Lower lobe of right lung (tissue), 2 donors: ENCODE results near the gene PRELID1. TPM values are rescaled to one million over a fixed set of nuclear protein-coding genes. Genes with fewer than 3 reads are reported as not detected.
A peak's percentile ranks its signal among the peaks of the same experiment; 100 is the strongest.

ENCODE experiments used
- ATAC-seq, 2 donors: fragments of 200-7000 bp; cut with Tn5 transposase; one replicate each; pipeline ENCODE4 v1.9.1; 2020 to 2022; ENCODE audit warnings: mild to moderate bottlenecking in 2 of 2, moderate library complexity in 2 of 2
- DNase-seq: peaks from one replicate; pipeline ENCODE4 v3.0.0-alpha.2; 2020
- H3K27ac ChIP-seq: fragments of 200-600 bp; one replicate; pipeline ENCODE4 v1.8.0; 2022
- H3K27me3 ChIP-seq: fragments of 200-600 bp; one replicate; pipeline ENCODE4 v1.8.0; 2022; ENCODE audit warnings: low read depth
- H3K36me3 ChIP-seq: fragments of 200-600 bp; one replicate; pipeline ENCODE4 v1.8.0; 2022; ENCODE audit warnings: mild to moderate bottlenecking
- H3K4me1 ChIP-seq: fragments of 200-600 bp; one replicate; pipeline ENCODE4 v1.8.0; 2022
- H3K4me3 ChIP-seq: fragments of 200-600 bp; one replicate; pipeline ENCODE4 v1.8.0; 2022; ENCODE audit warnings: mild to moderate bottlenecking
- H3K9me3 ChIP-seq: fragments of 200-600 bp; one replicate; pipeline ENCODE4 v1.8.0; 2022
- intact Hi-C: fragments of 100-400 bp; cut with DNase I; formaldehyde crosslinking; loops from one replicate; pipeline ENCODE4 v1.11.0; 2022
- total RNA-seq: library from RNA; stranded (reverse); fragmentation: NEBNext Ultra II Directional; extraction: Animal tissue kit (Norgen Biotek cat#: 25700); gene quantifications from one replicate; pipeline ENCODE4 v1.2.1, GENCODE V29; 2021
- TF ChIP-seq, protein P1 (sequence below): fragments of 200-600 bp; IDR thresholded peaks from one replicate; pipeline ENCODE4 v1.8.0; 2022; ENCODE audit warnings: antibody characterized with exemption, mild to moderate bottlenecking
- donor health status: DM: no; HTN: yes; CAD: no; lungs with severe emphysema.

PRELID1 gene
- total RNA-seq, 1 donor from 2014 or later = 101 TPM

DNA sequence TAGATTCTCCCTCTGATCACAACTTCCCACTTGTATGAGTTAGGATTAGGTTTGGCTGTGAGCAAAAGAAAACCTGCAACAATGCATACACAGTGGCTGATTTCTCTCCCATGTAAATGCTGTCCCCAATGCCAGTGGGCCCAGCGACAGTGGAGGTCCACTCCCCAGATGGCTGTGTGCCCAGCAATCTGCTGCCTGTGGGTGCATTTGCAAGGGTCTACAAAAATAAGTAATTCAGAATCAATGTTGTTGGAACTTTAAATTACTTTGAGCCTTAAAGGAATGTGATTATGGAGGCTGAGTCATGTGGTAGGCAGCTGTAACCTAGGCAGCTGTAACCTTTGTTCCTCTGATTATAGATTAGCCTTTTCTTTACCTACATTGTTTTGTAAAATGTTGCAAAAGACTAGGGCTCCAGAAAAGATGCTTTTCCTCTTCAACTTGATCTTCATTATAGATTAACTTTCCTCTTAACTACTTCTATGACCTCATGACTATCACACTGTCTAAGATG, 22.3 kb downstream of the PRELID1 start:
- H3K27ac ChIP-seq = no peak overlapping the region
- H3K27me3 ChIP-seq = no peaks in the 10 kb centered on the region
- TF ChIP-seq, protein P1, sequence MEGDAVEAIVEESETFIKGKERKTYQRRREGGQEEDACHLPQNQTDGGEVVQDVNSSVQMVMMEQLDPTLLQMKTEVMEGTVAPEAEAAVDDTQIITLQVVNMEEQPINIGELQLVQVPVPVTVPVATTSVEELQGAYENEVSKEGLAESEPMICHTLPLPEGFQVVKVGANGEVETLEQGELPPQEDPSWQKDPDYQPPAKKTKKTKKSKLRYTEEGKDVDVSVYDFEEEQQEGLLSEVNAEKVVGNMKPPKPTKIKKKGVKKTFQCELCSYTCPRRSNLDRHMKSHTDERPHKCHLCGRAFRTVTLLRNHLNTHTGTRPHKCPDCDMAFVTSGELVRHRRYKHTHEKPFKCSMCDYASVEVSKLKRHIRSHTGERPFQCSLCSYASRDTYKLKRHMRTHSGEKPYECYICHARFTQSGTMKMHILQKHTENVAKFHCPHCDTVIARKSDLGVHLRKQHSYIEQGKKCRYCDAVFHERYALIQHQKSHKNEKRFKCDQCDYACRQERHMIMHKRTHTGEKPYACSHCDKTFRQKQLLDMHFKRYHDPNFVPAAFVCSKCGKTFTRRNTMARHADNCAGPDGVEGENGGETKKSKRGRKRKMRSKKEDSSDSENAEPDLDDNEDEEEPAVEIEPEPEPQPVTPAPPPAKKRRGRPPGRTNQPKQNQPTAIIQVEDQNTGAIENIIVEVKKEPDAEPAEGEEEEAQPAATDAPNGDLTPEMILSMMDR = no peak
- peaks cover 5% of the 10 kb centered on the region for H3K4me1 ChIP-seq
- H3K4me3 ChIP-seq = no peak overlapping the region
- H3K9me3 ChIP-seq = no peaks in the 10 kb centered on the region
- H3K36me3 ChIP-seq = peaks cover 15% of the 10 kb centered on the region
- intact Hi-C loops = no loop called here
- DNase-seq (peak; percentile 11), ATAC-seq (no peak)

DNA sequence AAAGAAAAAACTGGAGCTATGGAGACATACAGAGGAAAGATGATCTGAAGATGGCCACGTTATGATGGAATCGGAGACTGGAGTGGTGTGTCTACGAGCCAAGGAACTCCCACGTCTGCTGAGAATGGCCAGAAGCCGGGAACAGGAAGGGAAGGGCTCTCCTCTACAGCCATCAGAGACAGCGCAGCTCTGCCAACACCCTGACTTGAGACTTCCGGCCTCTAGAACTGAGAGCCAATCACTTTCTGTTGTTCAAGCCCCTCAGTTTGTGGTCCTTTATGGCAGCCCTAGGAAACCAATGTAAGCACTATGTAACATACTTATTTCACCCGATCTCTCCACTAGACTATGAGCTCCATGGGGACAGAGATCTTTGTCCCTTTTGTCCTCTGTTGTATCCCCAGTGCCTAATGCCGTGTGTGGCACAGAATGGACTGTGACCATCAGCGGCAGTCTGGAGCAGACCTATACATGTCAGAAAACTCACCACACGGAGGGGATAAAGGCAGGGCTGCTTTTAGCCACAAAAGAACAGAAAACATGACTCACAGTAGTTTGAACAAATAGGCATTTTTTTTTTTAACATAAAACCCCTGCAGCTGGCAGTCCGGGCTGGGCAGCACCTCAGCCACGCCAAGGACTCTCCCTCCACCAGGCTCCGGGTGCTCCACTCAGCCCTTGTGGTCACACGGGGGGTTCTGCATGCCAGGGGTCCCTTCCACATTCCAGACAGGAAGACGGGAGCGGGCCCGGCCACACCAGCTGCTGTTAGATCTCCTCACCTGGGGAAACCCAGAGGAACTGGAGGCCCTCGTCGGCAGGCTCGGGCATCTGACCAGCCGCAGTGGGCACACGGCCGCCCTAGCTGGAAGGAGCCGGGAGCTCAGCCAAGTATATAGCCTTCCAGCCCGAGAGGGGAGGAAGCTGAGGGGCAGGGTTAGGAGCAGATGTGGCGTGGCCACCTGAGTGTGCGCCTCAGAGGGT, 24.2 kb downstream of the PRELID1 start:
- intact Hi-C loops = no loop called here
- Histone ChIP-seq H3K27ac (peak overlapping the region; percentile 53), H3K4me3 (no peak overlapping the region), H3K9me3 (no peaks in the 10 kb centered on the region), H3K36me3 (peaks cover 34% of the 10 kb centered on the region), H3K4me1 (peaks cover 5% of the 10 kb centered on the region), H3K27me3 (no peaks in the 10 kb centered on the region)
- ATAC-seq = peak; percentile 48 to 49
- DNase-seq = peak; percentile 42
- TF ChIP-seq, protein P1 = no peak

DNA sequence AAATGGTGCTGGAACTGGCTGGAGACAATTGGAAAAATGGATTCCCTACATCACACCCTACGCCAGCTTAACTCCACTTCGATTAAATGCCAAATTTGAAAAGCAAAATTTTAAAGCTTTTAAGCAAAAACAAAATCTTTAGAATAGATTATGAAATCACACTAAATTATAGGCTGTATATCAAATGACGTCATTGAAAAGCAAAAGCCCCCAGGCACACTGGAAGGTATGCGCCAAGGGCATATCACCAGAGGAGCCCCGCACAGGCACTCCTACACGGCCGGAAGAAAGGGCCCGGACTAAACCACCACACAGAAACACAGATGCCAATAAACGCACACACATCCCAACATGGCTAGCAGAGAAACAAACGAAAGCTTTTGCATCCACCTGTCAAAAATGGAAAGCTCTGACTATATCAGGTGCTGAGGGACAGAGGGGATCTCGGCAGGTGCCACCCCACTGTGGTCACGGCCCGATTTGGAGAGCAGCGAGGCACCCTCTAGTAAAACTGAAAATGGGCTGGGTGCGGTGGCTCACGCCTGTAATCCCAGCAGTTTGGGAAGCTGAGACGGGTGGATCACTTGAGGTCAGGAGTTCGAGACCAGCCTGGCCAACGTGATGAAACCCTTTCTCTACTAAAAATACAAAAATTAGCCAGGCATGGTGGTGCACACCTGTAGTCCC, 25.1 kb downstream of the PRELID1 start:
- TF ChIP-seq, protein P1 = no peak
- no peaks in the 10 kb centered on the region for H3K9me3 ChIP-seq
- peaks cover 43% of the 10 kb centered on the region for H3K36me3 ChIP-seq
- intact Hi-C loops = no loop called here
- H3K4me1 ChIP-seq = peaks cover 5% of the 10 kb centered on the region
- DNase-seq (peak; percentile 31), ATAC-seq (no peak)
- no peak overlapping the region for H3K4me3 ChIP-seq
- no peak overlapping the region for H3K27ac ChIP-seq
- no peaks in the 10 kb centered on the region for H3K27me3 ChIP-seq

- Histone ChIP-seq H3K27me3 (no peaks in the 10 kb centered on the region), H3K4me3 (no peak overlapping the region), H3K36me3 (peaks cover 55% of the 10 kb centered on the region), H3K27ac (no peak overlapping the region), H3K4me1 (peaks cover 5% of the 10 kb centered on the region), H3K9me3 (no peaks in the 10 kb centered on the region)
- DNase-seq (peak; percentile 30), ATAC-seq (no peak)
- TF ChIP-seq, protein P1 = no peak
- intact Hi-C loops = no loop called here
Observed at GRCh38 chr5:177329883-177330282, 26.3 kb downstream of the PRELID1 start.

DNA sequence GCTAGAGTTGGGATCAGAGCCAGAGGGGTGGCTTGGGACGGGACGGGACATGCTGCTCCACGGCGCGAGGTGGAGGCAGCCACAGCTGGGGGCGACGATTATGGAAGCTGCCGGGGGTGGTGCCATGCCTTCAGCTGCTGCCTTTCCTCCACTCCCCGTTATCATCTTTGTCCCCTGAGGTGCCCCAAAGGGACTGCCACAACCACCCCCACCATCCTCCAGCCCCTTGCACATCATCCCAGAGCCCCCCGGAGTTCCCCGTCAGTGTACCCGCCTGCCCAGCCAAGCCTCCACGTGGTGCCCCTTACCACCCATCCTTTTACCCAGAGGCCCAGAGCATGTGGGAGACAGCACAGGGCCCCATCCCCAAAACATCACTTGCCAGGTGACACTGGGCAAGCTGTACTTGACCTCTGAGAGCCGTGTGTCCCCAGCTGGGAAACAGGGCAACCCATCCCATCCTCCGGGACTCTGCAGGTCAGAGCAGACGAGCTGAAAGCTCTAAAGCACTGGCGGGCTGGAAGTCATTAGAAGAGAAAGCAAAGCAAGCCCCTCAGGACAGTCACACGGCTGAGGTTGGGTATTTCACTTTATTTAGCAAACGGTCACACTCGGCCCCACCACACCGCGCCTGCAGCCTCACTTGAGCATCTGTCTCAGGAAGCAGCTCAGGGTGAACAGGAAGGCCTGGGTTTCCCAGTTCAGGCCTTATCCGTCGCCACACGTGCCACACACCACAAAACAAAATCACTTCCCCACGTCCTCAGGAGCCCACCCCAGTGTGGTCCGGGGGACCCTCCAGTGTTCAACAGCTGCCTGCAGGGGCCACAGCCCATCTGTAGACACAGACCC, 27.6 kb downstream of the PRELID1 start:
- DNase-seq = peak; percentile 30
- no peak overlapping the region for H3K27ac ChIP-seq
- peaks cover 68% of the 10 kb centered on the region for H3K36me3 ChIP-seq

More for the DNA sequence above, 27.6 kb downstream of the PRELID1 start:
- TF ChIP-seq, protein P1 = no peak
- Histone ChIP-seq H3K4me1 (peaks cover 5% of the 10 kb centered on the region), H3K4me3 (no peak overlapping the region), H3K9me3 (no peaks in the 10 kb centered on the region), H3K27me3 (no peaks in the 10 kb centered on the region)
- intact Hi-C loops = no loop called here
- no peak for ATAC-seq
